ENCODE results near the gene ACSS1. TPM values are rescaled to one million over a fixed set of nuclear protein-coding genes. Genes with fewer than 3 reads are reported as not detected.

The ACSS1 gene
- total and polyA plus RNA-seq, 2 of the 8 experiments (the other 6 are each of a cell fraction or from before 2014, with no cell fraction given), result 2.6 to 3.4 TPM

- TF ChIP-seq CTCF (IDR thresholded peaks at IDR 0.05; ENCODE audit: control extremely low read depth in 1 of 3, insufficient read depth in 1 of 3, low read depth in 1 of 3, low read length in 3 of 3) (no peak), EP300 (IDR thresholded peaks at IDR 0.05; ENCODE audit: borderline replicate concordance in 1 of 2, low read depth in 2 of 2, low read length in 2 of 2) (no peak), JUN (IDR thresholded peaks at IDR 0.05; ENCODE audit: low read depth, low read length) (no peak), SIN3A (conservative IDR thresholded peaks at IDR 0.05 in 1 of 2, IDR thresholded peaks at IDR 0.05 in 1 of 2; ENCODE audit: low read depth in 1 of 2, low read length in 2 of 2) (no peak), POLR2AphosphoS5 (IDR thresholded peaks at IDR 0.05; ENCODE audit: low read depth, low read length) (no peak), RXRA (IDR thresholded peaks at IDR 0.05; ENCODE audit: insufficient read depth, low read depth, low read length) (no peak)
These were observed 4.9 kb upstream of the ACSS1 start (continued) for GRCh38 chr20:25062841-25063240.
